Aorta (tissue), 5 donors: ENCODE results near the gene CTTN. TPM values are rescaled to one million over a fixed set of nuclear protein-coding genes. Genes with fewer than 3 reads are reported as not detected.

ENCODE experiments used
- ATAC-seq: fragments of 200-7000 bp; cut with Tn5 transposase; one replicate; pipeline ENCODE4 v1.9.1; 2022; ENCODE audit warnings: moderate library complexity; ENCODE audit not compliant: low FRiP score
- DNase-seq, 2 donors: peaks; one replicate each; pipeline ENCODE4 v3.0.0-alpha.2; 2020
- H3K27ac ChIP-seq, 2 donors: one replicate each; pipeline ENCODE4 v1.5.1; 2013; ENCODE audit warnings: low read length in 2 of 2, mild to moderate bottlenecking in 2 of 2, moderate library complexity in 2 of 2, control low read depth in 1 of 2, inconsistent platforms in 1 of 2, low read depth in 1 of 2
- H3K27me3 ChIP-seq, 2 donors: one replicate each; pipeline ENCODE4 v1.6.1; 2013; ENCODE audit warnings: control low read depth in 1 of 2, low read length in 1 of 2, mild to moderate bottlenecking in 1 of 2, moderate library complexity in 1 of 2; ENCODE audit not compliant: insufficient read depth in 2 of 2, control insufficient read depth in 1 of 2
- H3K36me3 ChIP-seq, 2 donors: one replicate each; pipeline ENCODE4 v1.6.1; 2013; ENCODE audit warnings: control low read depth in 1 of 2, low read length in 1 of 2, mild to moderate bottlenecking in 1 of 2; ENCODE audit not compliant: insufficient read depth in 2 of 2, control insufficient read depth in 1 of 2
- H3K4me1 ChIP-seq, 2 donors: one replicate each; pipeline ENCODE4 v1.6.1; 2013; ENCODE audit warnings: low read length in 2 of 2, control low read depth in 1 of 2, mild to moderate bottlenecking in 1 of 2, moderate library complexity in 1 of 2; ENCODE audit not compliant: insufficient read depth in 2 of 2, control insufficient read depth in 1 of 2
- H3K4me3 ChIP-seq, 2 donors: one replicate each; pipeline ENCODE4 v1.5.1; 2013; ENCODE audit warnings: low read length in 2 of 2, control low read depth in 1 of 2, mild to moderate bottlenecking in 1 of 2
- H3K9me3 ChIP-seq: one replicate; pipeline ENCODE4 v1.6.1; 2013; ENCODE audit warnings: mild to moderate bottlenecking, low read length; ENCODE audit not compliant: control insufficient read depth
- WGBS, 2 donors: extraction: QIAGEN DNeasy Blood & Tissue Kit; methylation state at CpG; one replicate each; pipeline ENCODE4 v1.1.7; 2013; 5-methylcytosine and 5-hydroxymethylcytosine counted together
- intact Hi-C, 2 donors: fragments of 100-400 bp; cut with DNase I; formaldehyde crosslinking; loops; one replicate each; pipeline versions ENCODE4 v1.14.2 to v1.15.0; 2022
- long read RNA-seq, 2 donors: library from polyadenylated mRNA; unstranded; transcript quantifications; one replicate each; pipeline ENCODE4 v2.0.0, GENCODE V29; 2020 to 2021
- polyA plus RNA-seq, 2 donors: library from polyadenylated mRNA; stranded (reverse); fragments of 200-250 nt; gene quantifications; one replicate each; pipeline ENCODE4 v1.2.3, GENCODE V29; 2013
- total RNA-seq, 2 donors: library from RNA; stranded (reverse); fragmentation: NEBNext Ultra II Directional; extraction: Animal tissue kit (Norgen Biotek cat#: 25700); gene quantifications; one replicate each; pipeline ENCODE4 v1.2.1, GENCODE V29; 2021
- donor health status: healthy with polysubstance abuse.
- donor health status: Bipolar disorder and iron deficiency.
- donor health status: DM: no; HTN: no; CAD: no.
- donor health status: DM: no; HTN: no; CAD: no.
- donor health status: DM: yes; HTN: yes; CAD: no.

Gene CTTN
- total RNA-seq (100 to 1,000 TPM; 280 to 355 TPM), polyA plus RNA-seq (100 to 1,000 TPM in 1 of 2 donors, 10 to 100 TPM in 1; 67.6 to 290 TPM)
- long read RNA-seq, donor 1, transcript CTTN-201 (18 exons, 3,272 nt), result major isoform, 81 of 275 reads
- long read RNA-seq, donor 1, transcript CTTN-202 (17 exons, 3,272 nt), result minor isoform, 23 of 275 reads
- long read RNA-seq, donor 1, partial matches to known transcripts, result 140 of 275 reads
- long read RNA-seq, donor 1, other reads (novel, unspliced or antisense), result 31 of 275 reads
- long read RNA-seq, donor 2, transcript CTTN-201 (18 exons, 3,272 nt), result major isoform, 19 of 61 reads
- long read RNA-seq, donor 2, partial matches to known transcripts, result 11 of 61 reads
- long read RNA-seq, donor 2, other reads (novel, unspliced or antisense), result 26 of 61 reads

DNA sequence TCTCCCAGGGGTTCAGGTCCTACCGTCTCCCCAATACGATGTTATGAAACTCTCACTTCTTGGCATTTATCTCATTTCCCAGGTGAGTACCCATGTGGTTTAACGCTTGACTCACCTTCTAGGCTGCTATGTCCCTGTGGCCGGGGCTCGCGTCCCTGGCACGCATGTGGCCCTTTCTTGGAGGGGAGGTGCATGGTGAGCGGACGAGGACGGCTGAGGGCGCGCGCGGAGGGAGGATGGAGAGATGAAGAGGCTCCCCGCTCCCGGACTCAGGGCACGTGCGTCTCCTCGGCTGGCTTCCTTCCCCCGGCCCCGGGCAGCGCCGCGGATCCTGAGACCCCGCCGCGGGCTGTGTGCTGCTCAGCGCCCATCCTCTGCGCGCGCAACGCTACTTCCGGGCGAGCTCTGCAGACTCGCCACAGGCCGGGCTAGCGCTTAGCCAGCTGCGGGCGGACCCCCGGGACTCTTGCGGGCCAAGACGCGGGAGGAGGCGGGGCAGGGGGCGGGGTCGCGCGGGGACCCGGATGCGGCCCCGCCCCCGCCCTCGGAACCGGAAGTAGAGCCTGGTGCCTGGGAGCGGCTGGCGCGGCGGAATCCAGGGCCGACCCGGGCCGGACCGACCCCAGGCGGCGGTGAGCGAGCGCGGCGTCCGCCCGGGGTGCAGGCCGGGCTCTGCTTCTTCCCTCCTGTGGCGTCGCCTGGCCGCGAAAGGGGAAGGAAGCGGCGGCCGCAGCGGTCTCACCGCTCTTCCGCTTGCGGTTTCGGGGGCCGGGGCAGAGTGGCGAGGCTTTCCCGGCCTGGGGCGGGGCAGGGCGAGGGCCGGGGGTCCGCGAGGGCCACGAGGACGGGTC is at the start of gene CTTN:
Gene CTTN (plus strand): TSS at position 547 of the 851 bp plus-strand sequence. CDS start 8,769 bp downstream, outside the sequence.
- DNase-seq (peak; percentile 90 to 95), ATAC-seq (peak; percentile 90)
- peaks cover 0 to 4% of the 10 kb centered on the region in 2 donors for H3K4me1 ChIP-seq
- no peaks in the 10 kb centered on the region for H3K36me3 ChIP-seq
- H3K27me3 ChIP-seq, result no peaks in the 10 kb centered on the region
- peak within 1 kb of the TSS; percentile 96 for H3K4me3 ChIP-seq
- H3K27ac ChIP-seq, result peak within 1 kb of the TSS; percentile 38 to 86
- 0 to 1% methylated on average over 61 to 93 of the region's 93 CpGs for WGBS, 2 donors
- no peaks in the 10 kb centered on the region for H3K9me3 ChIP-seq
- intact Hi-C loops, result loop anchor here (5.0 kb wide), 2 partner anchors 36 to 126 kb away; partner anchors contain the start of gene PPFIA1 (in 1 of the 2)

DNA sequence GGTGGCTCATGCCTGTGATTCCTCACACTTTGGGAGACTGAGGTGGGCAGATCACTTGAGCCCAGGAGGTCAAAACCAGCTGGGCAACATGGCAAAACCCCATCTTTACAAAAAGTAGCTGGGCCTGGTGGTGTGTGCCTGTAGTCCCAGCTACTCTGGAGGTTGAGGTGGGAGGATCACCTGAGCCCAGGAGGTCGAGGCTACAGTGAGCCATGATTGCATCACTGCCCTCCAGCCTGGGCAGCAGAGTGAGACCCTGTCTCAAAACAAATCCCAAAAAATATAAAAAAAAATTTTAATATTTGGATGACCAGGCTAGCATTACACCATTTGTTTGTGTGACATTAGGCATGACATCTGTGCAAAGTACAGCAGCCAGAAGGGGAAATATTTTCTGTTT is 49.7 kb upstream of the CTTN start:
- no peak overlapping the region for H3K27ac ChIP-seq
- intact Hi-C loops, result no loop called here
- WGBS, 2 donors, result 92 to 100% methylated on average over 1 of the region's 1 CpG
- H3K4me3 ChIP-seq, result no peak overlapping the region
- no peaks in the 10 kb centered on the region for H3K9me3 ChIP-seq
- H3K27me3 ChIP-seq, result no peaks in the 10 kb centered on the region
- H3K4me1 ChIP-seq, result no peaks in the 10 kb centered on the region
- ATAC-seq (no peak), DNase-seq (no peak)
- H3K36me3 ChIP-seq, result peaks cover 3 to 10% of the 10 kb centered on the region in 2 donors

DNA sequence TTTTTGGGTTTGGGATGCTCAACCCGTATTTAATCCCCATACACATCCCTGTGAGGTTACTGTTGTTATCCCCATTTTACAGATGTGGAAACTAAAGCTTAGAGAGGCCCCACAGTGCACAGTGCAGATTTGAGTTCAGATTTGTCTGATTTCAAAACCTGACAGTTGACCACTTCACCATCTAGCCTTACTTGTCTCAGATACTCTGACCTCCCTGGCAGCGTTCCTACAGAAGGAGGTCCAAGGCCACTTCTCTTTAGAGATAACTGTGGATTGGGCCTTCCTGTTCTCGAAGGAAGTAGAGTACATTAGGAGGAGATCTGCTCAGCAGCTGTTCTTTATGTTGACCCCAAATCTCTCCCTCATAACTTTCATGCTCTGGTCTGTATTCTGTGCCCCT is 46.7 kb upstream of the CTTN start:
- no peak overlapping the region for H3K27ac ChIP-seq
- 89 to 90% methylated on average over 3 of the region's 3 CpGs for WGBS, 2 donors
- DNase-seq (no peak), ATAC-seq (no peak)
- no peak overlapping the region for H3K4me3 ChIP-seq
- H3K4me1 ChIP-seq, result no peaks in the 10 kb centered on the region
- H3K9me3 ChIP-seq, result no peaks in the 10 kb centered on the region
- intact Hi-C loops, result no loop called here
- peaks cover 3 to 4% of the 10 kb centered on the region in 2 donors for H3K36me3 ChIP-seq
- H3K27me3 ChIP-seq, result no peaks in the 10 kb centered on the region

DNA sequence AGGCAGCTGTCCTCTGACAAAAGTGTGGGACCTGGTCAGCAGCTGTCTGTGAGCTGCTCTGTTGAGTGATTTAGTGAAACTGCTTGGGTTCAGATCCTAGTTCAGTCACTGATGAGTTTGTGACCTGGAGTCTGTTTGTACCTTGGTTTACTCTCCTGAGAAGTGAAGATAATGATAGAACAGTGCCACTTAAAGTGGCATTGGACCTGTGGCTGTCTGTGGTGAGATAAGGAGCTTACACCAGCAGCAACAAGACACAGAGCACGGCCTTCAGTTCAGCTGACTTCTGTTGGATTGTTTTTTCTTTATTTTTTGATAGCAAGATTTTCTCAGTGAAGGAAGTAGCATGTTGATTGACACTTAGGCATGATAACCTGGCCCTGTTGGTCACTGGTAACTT is 46.2 kb upstream of the CTTN start:
- Histone ChIP-seq H3K9me3 (no peaks in the 10 kb centered on the region), H3K36me3 (peaks cover 3 to 4% of the 10 kb centered on the region in 2 donors), H3K27me3 (no peaks in the 10 kb centered on the region), H3K4me3 (no peak overlapping the region), H3K27ac (no peak overlapping the region), H3K4me1 (no peaks in the 10 kb centered on the region)
- DNase-seq (no peak), ATAC-seq (no peak)
- 29 to 46% methylated on average over 1 of the region's 1 CpG for WGBS, 2 donors
- intact Hi-C loops, result no loop called here

DNA sequence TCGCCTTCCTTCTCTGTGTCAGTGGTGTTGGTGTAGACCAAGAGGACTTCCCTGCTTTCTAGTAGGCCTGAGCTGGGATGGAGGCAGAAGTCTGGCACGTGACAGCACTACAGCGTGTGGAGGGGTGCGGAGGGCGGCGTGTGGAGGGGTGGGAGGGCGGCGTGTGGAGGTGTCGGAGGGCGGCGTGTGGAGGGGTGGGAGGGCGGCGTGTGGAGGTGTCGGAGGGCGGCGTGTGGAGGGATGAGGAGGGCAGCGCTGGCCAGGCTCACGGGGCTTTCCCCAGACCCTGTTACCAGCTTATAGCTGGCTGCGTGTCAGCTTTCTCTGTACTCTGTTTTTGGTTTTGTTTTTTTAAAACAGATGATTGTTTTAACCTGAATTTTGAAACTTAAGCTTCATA is 45.7 kb upstream of the CTTN start:
- intact Hi-C loops, result no loop called here
- ATAC-seq (no peak), DNase-seq (no peak)
- Histone ChIP-seq H3K4me3 (no peak overlapping the region), H3K9me3 (no peaks in the 10 kb centered on the region), H3K4me1 (no peaks in the 10 kb centered on the region), H3K27ac (peak overlapping the region in 1 of 2 donors; percentile 32), H3K27me3 (no peaks in the 10 kb centered on the region), H3K36me3 (peaks cover 3 to 4% of the 10 kb centered on the region in 2 donors)
- 48 to 69% methylated on average over 19 of the region's 19 CpGs for WGBS, 2 donors

DNA sequence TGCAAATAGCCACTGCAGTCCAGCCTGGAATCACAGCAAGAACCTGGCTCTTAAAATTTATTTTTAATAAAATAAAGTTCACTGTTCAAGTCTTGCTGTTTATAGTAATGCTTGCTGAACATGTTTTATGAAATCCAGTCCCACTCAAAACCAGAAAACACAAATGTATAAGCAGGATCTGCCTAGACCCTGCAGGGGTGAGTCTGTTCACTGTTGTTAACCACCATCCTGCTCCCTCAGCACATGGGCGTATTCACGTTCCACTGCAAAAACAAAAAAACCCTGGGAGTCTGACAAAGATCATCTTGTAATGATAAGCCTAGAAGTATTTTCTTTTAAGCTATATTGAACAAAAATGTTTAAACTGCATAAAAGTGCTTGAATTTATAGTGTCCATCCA is 45.0 kb upstream of the CTTN start:
- intact Hi-C loops, result no loop called here
- ATAC-seq (no peak), DNase-seq (no peak)
- 66 to 73% methylated on average over 2 of the region's 2 CpGs for WGBS, 2 donors
- H3K36me3 ChIP-seq, result peaks cover 3 to 4% of the 10 kb centered on the region in 2 donors
- no peaks in the 10 kb centered on the region for H3K4me1 ChIP-seq
- no peaks in the 10 kb centered on the region for H3K9me3 ChIP-seq
- no peak overlapping the region for H3K4me3 ChIP-seq
- H3K27ac ChIP-seq, result no peak overlapping the region
- H3K27me3 ChIP-seq, result no peaks in the 10 kb centered on the region

DNA sequence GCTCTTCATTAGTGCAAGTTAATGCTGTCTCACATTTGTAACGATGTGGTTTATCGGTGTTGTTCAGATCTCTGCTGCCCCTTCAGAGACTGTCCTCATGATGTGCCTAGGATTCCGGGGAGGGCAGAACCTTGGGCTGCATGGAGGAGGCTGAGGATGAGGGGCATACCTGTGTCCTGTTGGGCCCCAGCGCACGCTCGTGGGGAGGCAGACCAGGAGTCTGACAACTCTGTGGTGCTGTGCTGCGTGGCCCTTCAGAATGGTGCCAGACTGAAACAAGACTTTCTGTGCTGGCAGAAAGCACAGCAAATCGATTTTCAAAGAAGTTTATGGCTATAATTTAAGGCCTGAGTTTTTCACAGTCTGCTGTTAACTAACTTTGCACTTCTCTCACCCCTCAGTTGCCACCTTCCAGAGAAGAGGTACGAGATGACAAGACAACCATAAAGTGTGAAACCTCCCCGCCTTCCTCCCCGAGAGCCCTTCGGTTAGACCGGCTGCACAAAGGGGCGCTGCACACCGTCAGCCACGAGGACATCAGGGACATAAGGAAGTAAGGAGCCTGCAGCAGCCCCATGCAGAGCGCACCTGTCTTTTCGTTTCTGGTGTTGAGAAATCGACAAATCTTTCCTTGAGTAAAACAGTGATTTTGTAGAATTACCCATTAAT is 44.3 kb upstream of the CTTN start:
- H3K27me3 ChIP-seq, result no peaks in the 10 kb centered on the region
- intact Hi-C loops, result no loop called here
- peaks cover 2 to 4% of the 10 kb centered on the region in 2 donors for H3K36me3 ChIP-seq
- H3K4me1 ChIP-seq, result no peaks in the 10 kb centered on the region
- no peaks in the 10 kb centered on the region for H3K9me3 ChIP-seq
- 87 to 91% methylated on average over 19 of the region's 19 CpGs for WGBS, 2 donors
- no peak overlapping the region for H3K4me3 ChIP-seq
- ATAC-seq, result no peak
- no peak for DNase-seq
- no peak overlapping the region for H3K27ac ChIP-seq

DNA sequence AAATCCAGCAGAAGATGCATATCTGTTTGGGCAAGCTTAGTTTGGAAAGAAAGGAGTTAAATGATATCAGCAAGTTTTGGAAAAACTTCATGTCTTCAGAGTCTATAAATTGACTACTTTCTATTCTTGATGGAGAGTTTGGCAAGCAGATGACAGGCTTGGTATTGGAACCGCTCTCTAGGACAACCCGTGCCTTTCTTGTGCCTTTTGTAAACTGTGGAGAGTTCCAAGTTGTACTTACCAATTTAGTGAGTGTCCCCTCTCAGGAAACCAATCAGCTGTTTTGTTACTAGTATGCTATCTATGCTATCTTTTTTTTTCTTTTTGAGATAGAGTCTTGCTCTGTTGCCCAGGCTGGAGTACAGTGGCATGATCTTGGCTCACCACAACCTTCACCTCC is 43.7 kb upstream of the CTTN start:
- Histone ChIP-seq H3K27me3 (no peaks in the 10 kb centered on the region), H3K9me3 (no peaks in the 10 kb centered on the region), H3K4me1 (no peaks in the 10 kb centered on the region), H3K27ac (no peak overlapping the region), H3K36me3 (peaks cover 1 to 4% of the 10 kb centered on the region in 2 donors), H3K4me3 (no peak overlapping the region)
- DNase-seq (no peak), ATAC-seq (no peak)
- intact Hi-C loops, result no loop called here
- WGBS, 2 donors, result 32 to 39% methylated on average over 2 of the region's 2 CpGs
